Neural progenitor cell (in vitro differentiated cells): ENCODE data around the gene CTDP1. TPM values are rescaled to one million over a fixed set of nuclear protein-coding genes. Genes with fewer than 3 reads are reported as not detected.

Source experiments
- DNase-seq: peaks from one replicate; pipeline ENCODE4 v3.0.0-alpha.2; 2016; ENCODE audit warnings: low spot score
- H2AFZ ChIP-seq: fragments of 200-600 bp; sonication (generic); replicated peaks from 2 replicates; pipeline ENCODE4 v1.6.1; 2016; ENCODE audit warnings: antibody characterized with exemption
- H3F3A ChIP-seq: fragments of 200-600 bp; sonication (generic); 2 replicates; pipeline ENCODE4 v1.6.1; 2016; ENCODE audit warnings: antibody characterized with exemption, low read depth
- H3K27ac ChIP-seq: fragments of 200-600 bp; sonication (generic); 2 replicates; pipeline ENCODE4 v1.5.1; 2016; ENCODE audit warnings: mild to moderate bottlenecking
- H3K27me3 ChIP-seq: fragments of 200-600 bp; sonication (generic); 2 replicates; pipeline ENCODE4 v1.6.1; 2016; ENCODE audit warnings: mild to moderate bottlenecking, moderate library complexity
- H3K36me3 ChIP-seq: fragments of 200-600 bp; sonication (generic); 2 replicates; pipeline ENCODE4 v1.5.1; 2016
- H3K4me1 ChIP-seq: fragments of 200-600 bp; sonication (generic); 2 replicates; pipeline ENCODE4 v1.6.1; 2016; ENCODE audit warnings: mixed run types
- H3K4me2 ChIP-seq: fragments of 200-600 bp; sonication (generic); 2 replicates; pipeline ENCODE4 v1.6.1; 2016
- H3K4me3 ChIP-seq: fragments of 200-600 bp; sonication (generic); 2 replicates; pipeline ENCODE4 v1.5.1; 2016
- H3K79me2 ChIP-seq: fragments of 200-600 bp; sonication (generic); 2 replicates; pipeline ENCODE4 v1.6.1; 2016; ENCODE audit warnings: low read depth
- H3K9ac ChIP-seq: fragments of 200-600 bp; sonication (generic); 2 replicates; pipeline ENCODE4 v1.6.1; 2016
- H3K9me3 ChIP-seq: fragments of 200-600 bp; sonication (generic); 2 replicates; pipeline ENCODE4 v1.5.1; 2016; ENCODE audit warnings: low read depth
- H4K20me1 ChIP-seq: fragments of 200-600 bp; sonication (generic); 2 replicates; pipeline ENCODE4 v1.6.1; 2016; ENCODE audit warnings: low read depth
- H3K27ac Mint-ChIP-seq: 3 replicates; pipeline ENCODE4 v1.8.0; 2021; ENCODE audit warnings: mixed read lengths
- H3K27me3 Mint-ChIP-seq: 2 replicates; pipeline ENCODE4 v1.8.0; 2022; ENCODE audit warnings: low read depth, mild to moderate bottlenecking, inconsistent platforms, moderate library complexity, mixed read lengths; ENCODE audit not compliant: insufficient read depth
- H3K36me3 Mint-ChIP-seq: 3 replicates; pipeline ENCODE4 v1.8.0; 2021; ENCODE audit warnings: mixed read lengths
- H3K4me1 Mint-ChIP-seq: 3 replicates; pipeline ENCODE4 v1.8.0; 2021; ENCODE audit warnings: mixed read lengths
- H3K4me3 Mint-ChIP-seq: 3 replicates; pipeline ENCODE4 v1.8.0; 2021; ENCODE audit warnings: mild to moderate bottlenecking, moderate library complexity, mixed read lengths
- H3K9me3 Mint-ChIP-seq: 3 replicates; pipeline ENCODE4 v1.8.0; 2020; ENCODE audit warnings: mixed read lengths
- CTCF ChIP-seq: fragments of 200-600 bp; sonication (generic); IDR thresholded peaks from 2 replicates; pipeline ENCODE4 v1.5.1; 2017; ENCODE audit warnings: antibody characterized with exemption, mild to moderate bottlenecking
- EZH2 ChIP-seq: fragments of 200-600 bp; sonication (generic); IDR thresholded peaks from 2 replicates; pipeline ENCODE4 v1.6.1; 2017; ENCODE audit warnings: antibody characterized with exemption, mild to moderate bottlenecking, moderate library complexity
- EZH2phosphoT487 ChIP-seq: fragments of 200-600 bp; sonication (generic); IDR thresholded peaks from 2 replicates; pipeline ENCODE4 v1.6.1; 2017; ENCODE audit warnings: antibody characterized with exemption
- total RNA-seq: library from RNA; depleted of rRNA; stranded (reverse); fragments of >200 nt; gene quantifications from 2 replicates; pipeline ENCODE4 v1.2.3, GENCODE V29; 2015; ENCODE audit warnings: low replicate concordance

CTDP1 gene
- total RNA-seq, 1 donor from 2014 or later, result 11.8 TPM

GRCh38 chr18:79694895-79695213 is 15.3 kb downstream of the CTDP1 start:
- Histone ChIP-seq H3K4me1 (peaks cover 5% of the 10 kb centered on the region), H3K4me2 (no peak overlapping the region), H3K27me3 (no peaks in the 10 kb centered on the region), H2AFZ (no peak overlapping the region), H3F3A (no peaks in the 10 kb centered on the region), H3K4me3 (no peak overlapping the region), H3K27ac (no peak overlapping the region), H4K20me1 (peaks cover 29% of the 10 kb centered on the region), H3K79me2 (peaks cover 29% of the 10 kb centered on the region), H3K36me3 (no peaks in the 10 kb centered on the region), H3K9me3 (no peaks in the 10 kb centered on the region), H3K9ac (no peak overlapping the region)
- peaks cover 2% of the 10 kb centered on the region for H3K27me3 Mint-ChIP-seq
- no peaks in the 10 kb centered on the region for H3K9me3 Mint-ChIP-seq
- peaks cover 9% of the 10 kb centered on the region for H3K36me3 Mint-ChIP-seq
- no peak overlapping the region for H3K4me3 Mint-ChIP-seq
- no peak overlapping the region for H3K27ac Mint-ChIP-seq
- TF ChIP-seq EZH2, result no peak
- no peak for TF ChIP-seq EZH2phosphoT487
- TF ChIP-seq CTCF, result no peak
- peaks cover 16% of the 10 kb centered on the region for H3K4me1 Mint-ChIP-seq
- DNase-seq, result no peak

- no peak overlapping the region for H3K4me3 ChIP-seq
- H3K79me2 ChIP-seq, result peaks cover 25% of the 10 kb centered on the region
- Mint-ChIP-seq H3K27me3 (peaks cover 6% of the 10 kb centered on the region), H3K36me3 (peaks cover 13% of the 10 kb centered on the region), H3K4me3 (no peak overlapping the region), H3K9me3 (no peaks in the 10 kb centered on the region), H3K4me1 (peaks cover 15% of the 10 kb centered on the region), H3K27ac (no peak overlapping the region)
- H3K27me3 ChIP-seq, result no peaks in the 10 kb centered on the region
- no peaks in the 10 kb centered on the region for H3K9me3 ChIP-seq
- peaks cover 5% of the 10 kb centered on the region for H3K4me1 ChIP-seq
- peaks cover 25% of the 10 kb centered on the region for H4K20me1 ChIP-seq
- no peak overlapping the region for H3K4me2 ChIP-seq
- no peaks in the 10 kb centered on the region for H3K36me3 ChIP-seq
- H3K9ac ChIP-seq, result no peak overlapping the region
- no peak overlapping the region for H2AFZ ChIP-seq
- no peak for DNase-seq
- no peak overlapping the region for H3K27ac ChIP-seq
- H3F3A ChIP-seq, result no peaks in the 10 kb centered on the region
- TF ChIP-seq EZH2phosphoT487, result no peak
- no peak for TF ChIP-seq EZH2
- no peak for TF ChIP-seq CTCF
Observed at GRCh38 chr18:79695269-79695668, 15.7 kb downstream of the CTDP1 start.

DNA sequence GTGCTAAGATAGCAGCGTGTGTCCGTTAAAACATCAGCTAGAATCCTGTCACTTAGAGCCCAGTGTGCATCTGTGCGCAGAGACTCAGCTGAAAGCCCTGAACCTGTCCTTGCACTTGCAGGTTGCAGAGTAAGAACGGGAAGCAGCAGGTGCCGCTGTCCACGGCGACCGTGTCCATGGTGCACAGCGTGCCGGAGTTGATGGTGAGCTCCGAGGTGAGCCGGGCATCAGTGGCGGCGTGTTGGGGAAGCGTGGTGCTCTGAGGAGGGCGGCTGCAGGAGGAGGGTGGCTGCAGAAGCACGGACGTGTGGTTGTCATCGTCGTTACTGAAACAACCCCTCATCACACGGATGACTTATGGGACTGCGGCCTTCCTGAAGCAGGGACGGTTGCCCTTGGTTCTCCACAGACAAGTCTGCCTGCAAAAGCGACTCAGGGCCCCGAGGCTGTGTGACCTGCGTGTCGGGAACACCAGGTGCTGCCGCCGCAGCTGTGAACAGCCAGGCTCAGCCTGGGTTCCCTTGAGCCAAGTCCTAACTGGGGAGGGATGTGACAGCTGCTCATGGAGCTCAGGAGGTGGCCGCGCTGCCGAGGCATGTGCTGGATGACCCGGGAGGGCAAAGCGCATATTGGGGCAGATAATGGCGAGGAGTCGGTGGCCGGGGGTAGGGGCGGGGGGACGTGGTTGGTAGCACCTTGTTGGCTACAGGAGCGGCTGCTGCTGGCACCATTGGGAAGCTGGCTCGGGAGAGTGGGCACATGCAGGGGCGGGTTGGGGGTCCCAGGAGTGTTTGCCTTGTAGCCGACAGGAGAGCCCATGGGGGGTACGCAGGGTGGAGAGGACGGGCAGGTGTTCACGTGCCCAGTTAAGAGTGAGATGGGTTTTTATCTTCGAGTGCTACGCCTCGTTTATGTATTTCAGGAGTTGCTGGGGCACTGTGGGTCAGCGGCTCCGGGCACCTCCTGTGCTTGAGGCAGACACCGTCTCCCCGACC is 16.6 kb downstream of the CTDP1 start:
- H3K9me3 Mint-ChIP-seq, result no peaks in the 10 kb centered on the region
- H3K36me3 Mint-ChIP-seq, result peaks cover 20% of the 10 kb centered on the region
- no peak overlapping the region for H3K27ac Mint-ChIP-seq
- Histone ChIP-seq H3K9ac (no peak overlapping the region), H2AFZ (no peak overlapping the region), H3K4me1 (peaks cover 5% of the 10 kb centered on the region), H4K20me1 (peaks cover 16% of the 10 kb centered on the region), H3K27ac (no peak overlapping the region), H3K4me2 (no peak overlapping the region), H3K79me2 (peaks cover 16% of the 10 kb centered on the region), H3K4me3 (no peak overlapping the region), H3F3A (no peaks in the 10 kb centered on the region), H3K27me3 (no peaks in the 10 kb centered on the region), H3K9me3 (no peaks in the 10 kb centered on the region), H3K36me3 (no peaks in the 10 kb centered on the region)
- peaks cover 6% of the 10 kb centered on the region for H3K27me3 Mint-ChIP-seq
- H3K4me1 Mint-ChIP-seq, result peaks cover 11% of the 10 kb centered on the region
- no peak overlapping the region for H3K4me3 Mint-ChIP-seq
- no peak for DNase-seq
- TF ChIP-seq EZH2phosphoT487 (no peak), CTCF (no peak), EZH2 (no peak)
